Gastrocnemius medialis (tissue), 4 donors: ENCODE data around the gene ITCH.

Source experiments
- CTCF ChIP-seq, 5 experiments: fragments of 450-650 bp in 3 of 5; fragments of 200-600 bp in 2 of 5; sonication (generic) in 2 of 5; IDR thresholded peaks in 4 of 5; conservative IDR thresholded peaks in 1 of 5; 1 replicate in 4 of 5; 2 replicates in 1 of 5; pipeline ENCODE4 v1.5.1; 2016 to 2019; ENCODE audit warnings: antibody characterized with exemption in 5 of 5, mild to moderate bottlenecking in 3 of 5, moderate library complexity in 3 of 5
- POLR2A ChIP-seq, 2 donors: fragments of 450-650 bp; IDR thresholded peaks; one replicate each; pipeline ENCODE4 v1.6.1; 2017; ENCODE audit warnings: antibody characterized with exemption in 2 of 2, mild to moderate bottlenecking in 2 of 2, moderate library complexity in 2 of 2

GRCh38 chr20:34532756-34533155 is 169.7 kb downstream of the ITCH start:
- TF ChIP-seq CTCF (IDR thresholded peaks at IDR 0.05 in 4 of 5, conservative IDR thresholded peaks at IDR 0.05 in 1 of 5) (no peak), POLR2A (IDR thresholded peaks at IDR 0.05) (no peak)
